DOHH2 (cell line): ENCODE data around the gene GPHN.

Source experiments
- H3F3A ChIP-seq: fragments of 200-600 bp; sonication (generic), shearing (Covaris generic); 2 replicates; pipeline ENCODE4 v1.6.0; 2016; ENCODE audit warnings: antibody characterized with exemption, mild to moderate bottlenecking; ENCODE audit not compliant: control insufficient read depth, insufficient read depth
- H3K27ac ChIP-seq: fragments of 200-600 bp; sonication (generic); 2 replicates; pipeline ENCODE4 v1.5.1; 2014; ENCODE audit warnings: low read depth, mild to moderate bottlenecking, low read length, moderate library complexity
- H3K27me3 ChIP-seq: fragments of 200-600 bp; sonication (generic); 2 replicates; pipeline ENCODE4 v1.6.1; 2014; ENCODE audit warnings: mild to moderate bottlenecking, low read length, mixed read lengths; ENCODE audit not compliant: control insufficient read depth
- H3K36me3 ChIP-seq: fragments of 200-600 bp; sonication (generic); 2 replicates; pipeline ENCODE4 v1.6.1; 2014; ENCODE audit warnings: mild to moderate bottlenecking, low read length, moderate library complexity, mixed read lengths; ENCODE audit not compliant: control insufficient read depth
- H3K4me1 ChIP-seq: fragments of 200-600 bp; sonication (generic); 2 replicates; pipeline ENCODE4 v1.6.1; 2014; ENCODE audit warnings: mild to moderate bottlenecking, low read length, mixed read lengths; ENCODE audit not compliant: control insufficient read depth
- H3K4me2 ChIP-seq: fragments of 200-600 bp; sonication (generic); 2 replicates; pipeline ENCODE4 v1.6.0; 2014; ENCODE audit warnings: mild to moderate bottlenecking, low read length, moderate library complexity
- H3K4me3 ChIP-seq: fragments of 200-600 bp; sonication (generic); 2 replicates; pipeline ENCODE4 v1.5.1; 2014; ENCODE audit warnings: mild to moderate bottlenecking, low read length, mixed read lengths
- H3K79me2 ChIP-seq: fragments of 200-600 bp; sonication (generic); 2 replicates; pipeline ENCODE4 v1.6.1; 2014; ENCODE audit warnings: mild to moderate bottlenecking, low read length, mixed read lengths; ENCODE audit not compliant: control insufficient read depth
- H3K9me2 ChIP-seq: fragments of 200-600 bp; sonication (generic); replicated peaks from 2 replicates; pipeline ENCODE4 v1.6.1; 2014; ENCODE audit warnings: mild to moderate bottlenecking, low read length, mixed read lengths; ENCODE audit not compliant: control insufficient read depth
- H3K9me3 ChIP-seq: fragments of 200-600 bp; sonication (generic); 2 replicates; pipeline ENCODE4 v1.6.1; 2014; ENCODE audit warnings: antibody characterized with exemption, low read length, mixed read lengths; ENCODE audit not compliant: control insufficient read depth, insufficient read depth
- H4K20me1 ChIP-seq: fragments of 200-600 bp; sonication (generic); 2 replicates; pipeline ENCODE4 v1.6.0; 2014; ENCODE audit warnings: low read depth, mild to moderate bottlenecking, antibody characterized with exemption, low read length, moderate library complexity; ENCODE audit not compliant: control insufficient read depth, insufficient read depth
- CTCF ChIP-seq: fragments of 200-600 bp; sonication (generic); IDR thresholded peaks from one replicate; pipeline ENCODE4 v1.5.1; 2014; ENCODE audit warnings: antibody characterized with exemption, mild to moderate bottlenecking, low read depth, low read length; ENCODE audit not compliant: poor library complexity, severe bottlenecking
- EZH2phosphoT487 ChIP-seq: fragments of 200-600 bp; sonication (generic); IDR thresholded peaks from 2 replicates; pipeline ENCODE4 v1.6.1; 2017; ENCODE audit warnings: borderline replicate concordance, mild to moderate bottlenecking, antibody characterized with exemption, low read length, moderate library complexity, mixed read lengths

The GPHN gene

GRCh38 chr14:66473223-66473622, 34.7 kb upstream of the GPHN start:
- H3K4me1 ChIP-seq, result peaks cover 3% of the 10 kb centered on the region; the same call in 1 of the 2 replicates
- no peaks in the 10 kb centered on the region for H3K27me3 ChIP-seq
- H3K27ac ChIP-seq, result no peak overlapping the region
- no peaks in the 10 kb centered on the region for H3K36me3 ChIP-seq
- no peaks in the 10 kb centered on the region for H3F3A ChIP-seq
- H3K9me2 ChIP-seq, result no peaks in the 10 kb centered on the region
- H4K20me1 ChIP-seq, result no peaks in the 10 kb centered on the region
- no peak overlapping the region for H3K4me2 ChIP-seq
- no peak overlapping the region for H3K4me3 ChIP-seq
- TF ChIP-seq CTCF (no peak), EZH2phosphoT487 (no peak)
- H3K79me2 ChIP-seq, result no peaks in the 10 kb centered on the region
- peaks cover 10% of the 10 kb centered on the region; the same call in 1 of the 2 replicates for H3K9me3 ChIP-seq

GRCh38 chr14:66476964-66477363, 31.0 kb upstream of the GPHN start:
- H3K36me3 ChIP-seq, result no peaks in the 10 kb centered on the region
- H3K27ac ChIP-seq, result no peak overlapping the region
- TF ChIP-seq EZH2phosphoT487 (no peak), CTCF (no peak)
- H3K4me1 ChIP-seq, result peaks cover 3% of the 10 kb centered on the region; the same call in 1 of the 2 replicates
- H3K4me3 ChIP-seq, result no peak overlapping the region
- H3K9me2 ChIP-seq, result no peaks in the 10 kb centered on the region
- H3F3A ChIP-seq, result no peaks in the 10 kb centered on the region
- H3K9me3 ChIP-seq, result peaks cover 6% of the 10 kb centered on the region; the same call in 1 of the 2 replicates
- H3K27me3 ChIP-seq, result no peaks in the 10 kb centered on the region
- H4K20me1 ChIP-seq, result no peaks in the 10 kb centered on the region
- no peaks in the 10 kb centered on the region for H3K79me2 ChIP-seq
- no peak overlapping the region for H3K4me2 ChIP-seq

GRCh38 chr14:66477567-66477966, 30.4 kb upstream of the GPHN start:
- TF ChIP-seq CTCF, result no peak
- no peak for TF ChIP-seq EZH2phosphoT487
- Histone ChIP-seq H3K79me2 (no peaks in the 10 kb centered on the region), H3K36me3 (no peaks in the 10 kb centered on the region), H3K9me3 (peaks cover 6% of the 10 kb centered on the region; the same call in 1 of the 2 replicates), H3K4me3 (no peak overlapping the region), H3K4me2 (no peak overlapping the region), H4K20me1 (no peaks in the 10 kb centered on the region), H3K27ac (no peak overlapping the region), H3K9me2 (no peaks in the 10 kb centered on the region), H3F3A (no peaks in the 10 kb centered on the region), H3K27me3 (no peaks in the 10 kb centered on the region), H3K4me1 (peaks cover 3% of the 10 kb centered on the region; the same call in 1 of the 2 replicates)

- Histone ChIP-seq H3F3A (no peaks in the 10 kb centered on the region), H4K20me1 (no peaks in the 10 kb centered on the region), H3K4me2 (no peak overlapping the region), H3K4me3 (no peak overlapping the region), H3K27me3 (no peaks in the 10 kb centered on the region), H3K4me1 (no peaks in the 10 kb centered on the region), H3K27ac (no peak overlapping the region), H3K36me3 (no peaks in the 10 kb centered on the region), H3K79me2 (no peaks in the 10 kb centered on the region), H3K9me2 (no peaks in the 10 kb centered on the region), H3K9me3 (no peaks in the 10 kb centered on the region)
- TF ChIP-seq EZH2phosphoT487 (no peak), CTCF (no peak)
Observed at GRCh38 chr14:66482873-66483272, 25.1 kb upstream of the GPHN start.
